DLD1 (cell line): ENCODE measurements around the gene DUSP12.
"Not testable (repeated sequence)": the region's sequence is repeated elsewhere in the genome, so short reads cannot be mapped to it uniquely, and the experiment has no call there.

ENCODE experiments used
- in situ Hi-C: cut with HindIII; loops from 2 replicates; pipeline ENCODE4 v1.10.0; 2017; ENCODE audit warnings: low sequenced_read_pairs

DUSP12 gene

GRCh38 chr1:161768461-161768860, 18.9 kb downstream of the DUSP12 start:
- in situ Hi-C loops: no loop called here

GRCh38 chr1:161768986-161769672, 19.5 kb downstream of the DUSP12 start:
- in situ Hi-C loops: no loop called here

GRCh38 chr1:161769673-161770045, 20.1 kb downstream of the DUSP12 start:
- in situ Hi-C loops: not testable (repeated sequence)

- in situ Hi-C loops: no loop called here
These were observed 20.7 kb downstream of the DUSP12 start for GRCh38 chr1:161770250-161770649.

GRCh38 chr1:161771161-161771560, 21.6 kb downstream of the DUSP12 start:
- in situ Hi-C loops: no loop called here

GRCh38 chr1:161771973-161772372, 22.4 kb downstream of the DUSP12 start:
- in situ Hi-C loops: no loop called here

GRCh38 chr1:161772397-161772796, 22.8 kb downstream of the DUSP12 start:
- in situ Hi-C loops: no loop called here

GRCh38 chr1:161773791-161774190, 24.2 kb downstream of the DUSP12 start:
- in situ Hi-C loops: no loop called here

- in situ Hi-C loops: no loop called here
These were observed 27.7 kb downstream of the DUSP12 start for GRCh38 chr1:161777261-161777660.

GRCh38 chr1:161778522-161778921, 28.9 kb downstream of the DUSP12 start:
- in situ Hi-C loops: no loop called here

- in situ Hi-C loops: no loop called here
These were observed 29.8 kb downstream of the DUSP12 start for GRCh38 chr1:161779393-161779792.

- in situ Hi-C loops: no loop called here
These were observed 32.4 kb downstream of the DUSP12 start for GRCh38 chr1:161781995-161782394.

- in situ Hi-C loops: no loop called here
These were observed 33.3 kb downstream of the DUSP12 start for GRCh38 chr1:161782886-161783285.

GRCh38 chr1:161784968-161785367, 35.4 kb downstream of the DUSP12 start:
- in situ Hi-C loops: no loop called here

- in situ Hi-C loops: no loop called here
These were observed 37.8 kb downstream of the DUSP12 start for GRCh38 chr1:161787355-161787754.

- in situ Hi-C loops: no loop called here
These were observed 41.2 kb downstream of the DUSP12 start for GRCh38 chr1:161790587-161791317.

GRCh38 chr1:161791904-161792655, 42.5 kb downstream of the DUSP12 start:
- in situ Hi-C loops: no loop called here

- in situ Hi-C loops: no loop called here
These were observed 43.2 kb downstream of the DUSP12 start for GRCh38 chr1:161792740-161793139.

- in situ Hi-C loops: no loop called here
These were observed 50.2 kb downstream of the DUSP12 start for GRCh38 chr1:161799792-161800191.

GRCh38 chr1:161801955-161802354, 52.4 kb downstream of the DUSP12 start:
- in situ Hi-C loops: no loop called here

GRCh38 chr1:161803181-161803580, 53.6 kb downstream of the DUSP12 start:
- in situ Hi-C loops: no loop called here
